ENCODE measurements around the gene MMP14. TPM values are rescaled to one million over a fixed set of nuclear protein-coding genes. Genes with fewer than 3 reads are reported as not detected.

MMP14 gene
- total and polyA plus RNA-seq, 2 of the 8 experiments (the other 6 are each of a cell fraction or from before 2014, with no cell fraction given): 58.2 to 86.8 TPM

- peaks cover 8 to 17% (median 14%) of the 10 kb centered on the region in 4 experiments for H3K4me1 ChIP-seq (replicated peaks in 1 of 4; ENCODE audit: control insufficient read depth in 3 of 4, insufficient read depth in 4 of 4, low read length in 3 of 4)
- H3K14ac ChIP-seq (ENCODE audit: insufficient read length): no peak overlapping the region
- H3K36me3 ChIP-seq (ENCODE audit: control insufficient read depth in 2 of 4, insufficient read depth in 4 of 4, low read length in 3 of 4): peaks cover 8 to 31% (median 21%) of the 10 kb centered on the region in 4 experiments; a peak in 7 of 8 replicates
- H2BK20ac ChIP-seq (ENCODE audit: low read length): no peak overlapping the region
- no peak overlapping the region for H3K23ac ChIP-seq (ENCODE audit: insufficient read length)
- peak overlapping the region; percentile 76 to 92 (median 84) for H3K9ac ChIP-seq (replicated peaks in 1 of 4; ENCODE audit: extremely low read depth in 1 of 4, low read depth in 3 of 4, low read length in 3 of 4)
- H3K18ac ChIP-seq (ENCODE audit: extremely low read depth, low read length): peak overlapping the region; percentile 60
- peak overlapping the region; percentile 53 for H3K27ac ChIP-seq (ENCODE audit: low read depth, low read length)
- peak overlapping the region; percentile 93 for H4K8ac ChIP-seq (ENCODE audit: extremely low read depth, insufficient read depth, low read length)
- no peak overlapping the region for H3K4ac ChIP-seq (replicated peaks; ENCODE audit: insufficient read length, low read depth, low read length)
- H3K9me3 ChIP-seq (ENCODE audit: insufficient read depth in 2 of 2, low read depth in 1 of 2, low read length in 1 of 2): no peaks in the 10 kb centered on the region
- no peaks in the 10 kb centered on the region for H4K20me1 ChIP-seq (replicated peaks in 1 of 2; ENCODE audit: control insufficient read depth in 1 of 2, insufficient read depth in 2 of 2, low read length in 2 of 2)
- DNase-seq (ENCODE audit: low read depth in 1 of 2, low spot score in 2 of 2) (peak in 1 of 2 experiments; percentile 74), FAIRE-seq (no peak)
- H2BK15ac ChIP-seq (ENCODE audit: low read length): no peak overlapping the region
- CTCF ChIA-PET (ENCODE audit: partially characterized antibody): interaction anchor here (0.5 to 56.0 kb wide), 10 partner anchors 18 to 1811 kb away, joined by 3 to 1562 read pairs (median 7); partner anchors contain the start of genes LRP10, MMP14, MRPL52 and OXA1L
- 0 out of 2 replicates have a peak overlapping the region, but pooled peaks have one; percentile 15 for H2AFZ ChIP-seq (ENCODE audit: low read length)
- no peaks in the 10 kb centered on the region for H3K27me3 ChIP-seq (replicated peaks in 1 of 4; ENCODE audit: control insufficient read depth in 3 of 4, extremely low read depth in 1 of 4, insufficient read depth in 3 of 4, low read length in 3 of 4)
- H2BK12ac ChIP-seq (ENCODE audit: low read depth, low read length): no peak overlapping the region
- H3K79me1 ChIP-seq (ENCODE audit: low read depth, low read length): peaks cover 8% of the 10 kb centered on the region
- H2BK5ac ChIP-seq (ENCODE audit: low read depth, low read length): peak overlapping the region; percentile 77; the same call in 1 of the 2 replicates
- WGBS, 2 experiments (ENCODE audit: extremely low coverage in 1 of 2, insufficient coverage in 1 of 2, insufficient read length in 1 of 2, insufficient replicate concordance in 2 of 2, low coverage in 1 of 2, low lambda C conversion rate in 2 of 2, missing lambda C conversion rate in 1 of 2): 0% methylated on average over 56 of the region's 57 CpGs; no CpG with 5 or more reads in 1 of the 2 experiments
- peak overlapping the region; percentile 80 to 99 (median 87) for H3K4me3 ChIP-seq (ENCODE audit: extremely low read depth in 1 of 4, insufficient read depth in 2 of 4, low read depth in 3 of 4, low read length in 4 of 4)
- no peak overlapping the region for H2AK5ac ChIP-seq (ENCODE audit: low read depth, low read length)
- POLR2A ChIA-PET (ENCODE audit: partially characterized antibody): interaction anchor here (0.6 to 16.3 kb wide), 19 partner anchors 9 to 257 kb away, joined by 3 to 203 read pairs (median 4); partner anchors contain the start of genes LRP10, MRPL52, PRMT5 and RBM23
- H4K5ac ChIP-seq (ENCODE audit: insufficient read length, low read depth, low read length): no peak overlapping the region
- peaks cover 14% of the 10 kb centered on the region; the same call in 1 of the 2 replicates for H3K23me2 ChIP-seq (ENCODE audit: low read depth, low read length)
- H4K91ac ChIP-seq (replicated peaks; ENCODE audit: insufficient read length, low read length): peak overlapping the region; percentile 1
- H3K56ac ChIP-seq (replicated peaks; ENCODE audit: insufficient read length, low read depth, low read length): peak overlapping the region; percentile 60
- H2BK120ac ChIP-seq (replicated peaks; ENCODE audit: low read depth, low read length): no peak overlapping the region
- H3K79me2 ChIP-seq (ENCODE audit: control insufficient read depth in 1 of 2, insufficient read depth in 2 of 2, low read length in 2 of 2): peaks cover 0 to 25% of the 10 kb centered on the region in 2 experiments; a peak in 1 of 4 replicates
- TF ChIP-seq POLR2A (IDR thresholded peaks at IDR 0.05; ENCODE audit: control extremely low read depth in 1 of 2, low read depth in 2 of 2, low read length in 2 of 2) (no peak; a peak in 2 of 3 replicates), ASH2L (IDR thresholded peaks at IDR 0.05; ENCODE audit: low read length) (peak; percentile 22), GABPA (IDR thresholded peaks at IDR 0.05; ENCODE audit: borderline replicate concordance, insufficient read depth, low read length) (no peak), KDM4A (IDR thresholded peaks at IDR 0.05; ENCODE audit: low read depth, low read length, severe bottlenecking) (peak; percentile 42), TAF1 (IDR thresholded peaks at IDR 0.05; ENCODE audit: low read depth, low read length) (peak; percentile 68; the same call in 1 of the 2 replicates), ZNF274 (IDR thresholded peaks at IDR 0.05; ENCODE audit: borderline replicate concordance, extremely low read depth, low read length) (no peak), CREB1 (IDR thresholded peaks at IDR 0.05) (no peak), CHD2 (IDR thresholded peaks at IDR 0.05; ENCODE audit: low read length) (peak; percentile 20; the same call in 1 of the 2 replicates), PHF8 (conservative IDR thresholded peaks at IDR 0.05; ENCODE audit: low read depth, low read length) (0 out of 2 replicates have a peak, but pooled peaks have one; percentile 18), CEBPB (IDR thresholded peaks at IDR 0.05; ENCODE audit: low read depth, low read length) (no peak)
- peak overlapping the region; percentile 73 to 98 for H3K4me2 ChIP-seq (ENCODE audit: insufficient read depth in 1 of 2, low read depth in 2 of 2, low read length in 2 of 2)
Observed at GRCh38 chr14:22837114-22837749, 847 bp downstream of the MMP14 start.

Measured in H1 (cell line).